ENCODE data around the gene INHBC. TPM values are rescaled to one million over a fixed set of nuclear protein-coding genes. Genes with fewer than 3 reads are reported as not detected.

Gene INHBC
- total RNA-seq, 1 donor from 2014 or later: not detected

DNA sequence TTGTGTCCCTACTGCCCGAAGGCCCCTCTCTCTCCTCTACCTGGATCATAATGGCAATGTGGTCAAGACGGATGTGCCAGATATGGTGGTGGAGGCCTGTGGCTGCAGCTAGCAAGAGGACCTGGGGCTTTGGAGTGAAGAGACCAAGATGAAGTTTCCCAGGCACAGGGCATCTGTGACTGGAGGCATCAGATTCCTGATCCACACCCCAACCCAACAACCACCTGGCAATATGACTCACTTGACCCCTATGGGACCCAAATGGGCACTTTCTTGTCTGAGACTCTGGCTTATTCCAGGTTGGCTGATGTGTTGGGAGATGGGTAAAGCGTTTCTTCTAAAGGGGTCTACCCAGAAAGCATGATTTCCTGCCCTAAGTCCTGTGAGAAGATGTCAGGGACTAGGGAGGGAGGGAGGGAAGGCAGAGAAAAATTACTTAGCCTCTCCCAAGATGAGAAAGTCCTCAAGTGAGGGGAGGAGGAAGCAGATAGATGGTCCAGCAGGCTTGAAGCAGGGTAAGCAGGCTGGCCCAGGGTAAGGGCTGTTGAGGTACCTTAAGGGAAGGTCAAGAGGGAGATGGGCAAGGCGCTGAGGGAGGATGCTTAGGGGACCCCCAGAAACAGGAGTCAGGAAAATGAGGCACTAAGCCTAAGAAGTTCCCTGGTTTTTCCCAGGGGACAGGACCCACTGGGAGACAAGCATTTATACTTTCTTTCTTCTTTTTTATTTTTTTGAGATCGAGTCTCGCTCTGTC, 22.3 kb downstream of the INHBC start:
- no peak overlapping the region for H3K4me3 Mint-ChIP-seq (ENCODE audit: unreplicated experiment)
- TF ChIP-seq, protein P1, sequence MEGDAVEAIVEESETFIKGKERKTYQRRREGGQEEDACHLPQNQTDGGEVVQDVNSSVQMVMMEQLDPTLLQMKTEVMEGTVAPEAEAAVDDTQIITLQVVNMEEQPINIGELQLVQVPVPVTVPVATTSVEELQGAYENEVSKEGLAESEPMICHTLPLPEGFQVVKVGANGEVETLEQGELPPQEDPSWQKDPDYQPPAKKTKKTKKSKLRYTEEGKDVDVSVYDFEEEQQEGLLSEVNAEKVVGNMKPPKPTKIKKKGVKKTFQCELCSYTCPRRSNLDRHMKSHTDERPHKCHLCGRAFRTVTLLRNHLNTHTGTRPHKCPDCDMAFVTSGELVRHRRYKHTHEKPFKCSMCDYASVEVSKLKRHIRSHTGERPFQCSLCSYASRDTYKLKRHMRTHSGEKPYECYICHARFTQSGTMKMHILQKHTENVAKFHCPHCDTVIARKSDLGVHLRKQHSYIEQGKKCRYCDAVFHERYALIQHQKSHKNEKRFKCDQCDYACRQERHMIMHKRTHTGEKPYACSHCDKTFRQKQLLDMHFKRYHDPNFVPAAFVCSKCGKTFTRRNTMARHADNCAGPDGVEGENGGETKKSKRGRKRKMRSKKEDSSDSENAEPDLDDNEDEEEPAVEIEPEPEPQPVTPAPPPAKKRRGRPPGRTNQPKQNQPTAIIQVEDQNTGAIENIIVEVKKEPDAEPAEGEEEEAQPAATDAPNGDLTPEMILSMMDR (IDR thresholded peaks at IDR 0.05): no peak
- peaks cover 50% of the 10 kb centered on the region for H3K4me1 Mint-ChIP-seq (ENCODE audit: unreplicated experiment)
- DNase-seq (ENCODE audit: extremely low spot score, unreplicated experiment): no peak
- no peaks in the 10 kb centered on the region for H3K36me3 Mint-ChIP-seq (ENCODE audit: unreplicated experiment)
- H3K9me3 Mint-ChIP-seq (ENCODE audit: unreplicated experiment): no peaks in the 10 kb centered on the region
- H3K27ac Mint-ChIP-seq (ENCODE audit: unreplicated experiment): peak overlapping the region; percentile 97
- H3K27me3 Mint-ChIP-seq (ENCODE audit: unreplicated experiment): no peaks in the 10 kb centered on the region

DNA sequence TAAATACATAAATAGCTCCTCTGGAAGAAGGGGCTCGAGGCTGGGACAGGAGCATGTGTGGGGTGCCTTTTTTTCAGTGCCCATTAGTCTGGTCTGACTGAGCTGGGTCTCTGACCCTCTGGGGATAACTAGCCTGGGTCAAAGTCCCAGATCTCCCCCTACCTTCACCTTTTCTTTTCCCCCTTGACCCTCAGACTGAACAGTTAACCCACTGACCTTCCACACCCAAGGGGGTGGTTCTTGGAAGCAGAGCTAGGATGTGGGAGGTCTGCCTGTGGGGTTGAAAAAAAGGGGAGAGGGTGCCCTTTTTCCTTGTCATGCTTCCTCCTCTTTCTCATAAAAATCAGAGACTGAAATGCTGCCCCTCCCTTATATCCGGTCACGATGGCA, 24.1 kb downstream of the INHBC start:
- Mint-ChIP-seq H3K4me1 (ENCODE audit: unreplicated experiment) (peaks cover 47% of the 10 kb centered on the region), H3K27me3 (ENCODE audit: unreplicated experiment) (no peaks in the 10 kb centered on the region), H3K27ac (ENCODE audit: unreplicated experiment) (peak overlapping the region; percentile 97), H3K36me3 (ENCODE audit: unreplicated experiment) (no peaks in the 10 kb centered on the region), H3K4me3 (ENCODE audit: unreplicated experiment) (peak overlapping the region; percentile 93), H3K9me3 (ENCODE audit: unreplicated experiment) (no peaks in the 10 kb centered on the region)
- no peak for DNase-seq (ENCODE audit: extremely low spot score, unreplicated experiment)
- TF ChIP-seq, protein P1 (IDR thresholded peaks at IDR 0.05): no peak

DNA sequence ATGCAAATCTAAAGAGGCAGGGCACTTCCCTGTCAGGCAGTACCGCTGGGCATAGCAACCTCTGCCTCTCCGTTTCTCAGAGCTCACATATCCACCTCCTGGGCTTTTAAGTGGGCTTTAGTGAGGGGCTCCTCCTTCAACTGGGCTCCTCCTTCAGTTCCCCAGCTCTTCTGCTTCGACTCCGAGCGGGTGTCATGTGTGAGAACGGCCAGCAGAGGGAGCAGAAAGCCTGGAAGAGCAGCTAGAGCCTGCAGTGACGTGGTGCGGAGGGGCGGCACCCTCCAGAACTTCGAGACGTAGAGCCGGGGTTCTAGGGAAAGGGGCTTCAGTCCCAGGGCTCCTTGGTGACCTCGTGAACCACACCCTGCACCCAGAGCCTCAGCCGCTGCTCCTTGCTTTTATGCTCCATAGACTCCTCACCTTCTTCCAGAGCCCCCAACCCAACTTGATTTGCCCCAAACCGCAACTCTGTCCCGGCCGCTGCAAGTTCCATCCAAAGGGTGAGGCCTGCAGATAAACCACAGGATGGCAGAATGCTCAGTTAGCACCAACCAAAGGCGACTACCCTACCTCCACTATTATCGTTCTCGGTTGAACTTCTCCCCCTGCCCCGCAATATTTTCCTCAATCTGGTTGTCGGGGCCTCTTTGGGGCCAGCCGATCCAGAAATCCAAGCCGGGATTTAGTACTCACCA, 24.6 kb downstream of the INHBC start:
- H3K27ac Mint-ChIP-seq (ENCODE audit: unreplicated experiment): peak overlapping the region; percentile 97
- H3K4me1 Mint-ChIP-seq (ENCODE audit: unreplicated experiment): peaks cover 47% of the 10 kb centered on the region
- TF ChIP-seq, protein P1 (IDR thresholded peaks at IDR 0.05): peak; percentile 91
- H3K4me3 Mint-ChIP-seq (ENCODE audit: unreplicated experiment): peak overlapping the region; percentile 93
- DNase-seq (ENCODE audit: extremely low spot score, unreplicated experiment): peak; percentile 97
- H3K27me3 Mint-ChIP-seq (ENCODE audit: unreplicated experiment): no peaks in the 10 kb centered on the region
- H3K36me3 Mint-ChIP-seq (ENCODE audit: unreplicated experiment): no peaks in the 10 kb centered on the region
- H3K9me3 Mint-ChIP-seq (ENCODE audit: unreplicated experiment): no peaks in the 10 kb centered on the region

DNA sequence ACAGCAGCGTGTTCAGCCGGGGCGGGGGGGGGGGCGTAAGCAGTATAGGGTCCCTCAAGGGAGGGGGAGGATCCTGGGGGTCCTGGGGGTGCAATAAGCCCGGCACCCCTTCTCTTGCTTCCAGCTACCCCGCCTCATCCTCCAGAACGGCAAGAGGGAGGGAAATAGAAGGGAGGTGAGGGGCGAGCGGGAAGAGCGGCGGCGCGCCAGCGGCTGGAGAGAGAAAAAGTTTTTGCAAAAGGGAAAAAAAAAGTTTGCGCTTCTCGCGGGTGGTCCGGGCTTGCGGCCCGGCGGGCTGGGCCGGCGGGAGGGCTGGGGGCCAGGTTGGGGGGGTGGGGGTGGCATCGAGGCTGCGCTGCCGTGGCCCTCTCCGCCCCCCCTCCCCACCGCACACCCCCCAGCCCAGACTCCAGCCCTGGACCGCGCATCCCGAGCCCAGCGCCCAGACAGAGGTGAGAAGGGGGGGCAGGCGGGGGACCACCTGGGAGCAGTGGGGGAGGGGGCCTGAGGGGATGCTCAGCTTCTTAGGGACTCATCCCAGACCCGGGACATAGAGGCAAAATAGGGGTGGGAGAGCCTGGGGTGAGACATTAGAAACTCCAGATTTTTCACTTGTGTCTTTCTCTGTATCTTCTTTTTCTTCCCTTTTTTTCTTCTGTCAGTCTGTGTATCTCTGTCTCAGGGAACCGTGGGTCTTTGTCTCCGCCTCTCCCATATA, 25.3 kb downstream of the INHBC start, which contains the start of gene GLI1:
GLI1 (plus strand) TSS at position 36 of the 718 bp plus-strand sequence. CDS start 3,907 bp downstream, outside the sequence.
- H3K4me3 Mint-ChIP-seq (ENCODE audit: unreplicated experiment): peak within 1 kb of the TSS; percentile 93
- TF ChIP-seq, protein P1 (IDR thresholded peaks at IDR 0.05): no peak
- peaks cover 41% of the 10 kb centered on the region for H3K4me1 Mint-ChIP-seq (ENCODE audit: unreplicated experiment)
- H3K36me3 Mint-ChIP-seq (ENCODE audit: unreplicated experiment): no peaks in the 10 kb centered on the region
- no peak for DNase-seq (ENCODE audit: extremely low spot score, unreplicated experiment)
- no peaks in the 10 kb centered on the region for H3K9me3 Mint-ChIP-seq (ENCODE audit: unreplicated experiment)
- H3K27me3 Mint-ChIP-seq (ENCODE audit: unreplicated experiment): no peaks in the 10 kb centered on the region
- H3K27ac Mint-ChIP-seq (ENCODE audit: unreplicated experiment): peak within 1 kb of the TSS; percentile 97

DNA sequence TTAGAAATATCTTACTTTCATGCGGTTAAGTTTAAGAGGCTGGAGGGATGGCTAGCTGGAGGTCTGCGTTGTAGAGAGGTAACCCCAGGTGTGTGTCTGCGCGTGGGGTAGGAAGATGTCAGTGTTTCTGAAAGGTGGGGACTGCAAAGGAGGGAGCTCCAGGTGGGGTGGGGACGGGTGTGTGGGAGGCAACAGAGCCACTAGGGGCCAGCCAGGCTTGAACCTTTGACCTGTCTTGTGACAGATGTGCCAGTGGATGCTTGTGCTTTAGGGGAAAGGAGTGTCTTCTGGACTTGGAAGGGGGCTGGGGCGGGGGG, 25.8 kb downstream of the INHBC start:
- peak overlapping the region; percentile 82 for H3K27ac Mint-ChIP-seq (ENCODE audit: unreplicated experiment)
- no peaks in the 10 kb centered on the region for H3K36me3 Mint-ChIP-seq (ENCODE audit: unreplicated experiment)
- peak overlapping the region; percentile 72 for H3K4me3 Mint-ChIP-seq (ENCODE audit: unreplicated experiment)
- DNase-seq (ENCODE audit: extremely low spot score, unreplicated experiment): no peak
- H3K9me3 Mint-ChIP-seq (ENCODE audit: unreplicated experiment): no peaks in the 10 kb centered on the region
- H3K4me1 Mint-ChIP-seq (ENCODE audit: unreplicated experiment): peaks cover 36% of the 10 kb centered on the region
- TF ChIP-seq, protein P1 (IDR thresholded peaks at IDR 0.05): no peak
- no peaks in the 10 kb centered on the region for H3K27me3 Mint-ChIP-seq (ENCODE audit: unreplicated experiment)
